HEK293 (cell line): ENCODE data around the gene TMEM250.

Experiments
- CTCF ChIP-seq: fragments of 450-650 bp; formaldehyde crosslinking; IDR thresholded peaks from 2 replicates; pipeline ENCODE4 v1.5.1; 2016; ENCODE audit warnings: missing biosample characterization, missing genetic modification characterization
- ZNF629 ChIP-seq: fragments of 450-650 bp; formaldehyde crosslinking; IDR thresholded peaks from 2 replicates; pipeline ENCODE4 v1.5.1; 2017; ENCODE audit warnings: missing biosample characterization, missing genetic modification characterization

GRCh38 chr9:136142414-136142796 is 23.7 kb upstream of the TMEM250 start:
- TF ChIP-seq CTCF (tag by site-specific recombination) (no peak), ZNF629 (no peak)
